Fibroblast of peridontal ligament (primary cell): ENCODE measurements around the gene RRM2.

Experiments
- DNase-seq: peaks from one replicate; pipeline ENCODE4 v3.0.0-alpha.2; 2010; ENCODE audit errors: extremely low read depth

RRM2 gene

GRCh38 chr2:10171006-10171800 is 48.7 kb downstream of the RRM2 start:
- no peak for DNase-seq

DNA sequence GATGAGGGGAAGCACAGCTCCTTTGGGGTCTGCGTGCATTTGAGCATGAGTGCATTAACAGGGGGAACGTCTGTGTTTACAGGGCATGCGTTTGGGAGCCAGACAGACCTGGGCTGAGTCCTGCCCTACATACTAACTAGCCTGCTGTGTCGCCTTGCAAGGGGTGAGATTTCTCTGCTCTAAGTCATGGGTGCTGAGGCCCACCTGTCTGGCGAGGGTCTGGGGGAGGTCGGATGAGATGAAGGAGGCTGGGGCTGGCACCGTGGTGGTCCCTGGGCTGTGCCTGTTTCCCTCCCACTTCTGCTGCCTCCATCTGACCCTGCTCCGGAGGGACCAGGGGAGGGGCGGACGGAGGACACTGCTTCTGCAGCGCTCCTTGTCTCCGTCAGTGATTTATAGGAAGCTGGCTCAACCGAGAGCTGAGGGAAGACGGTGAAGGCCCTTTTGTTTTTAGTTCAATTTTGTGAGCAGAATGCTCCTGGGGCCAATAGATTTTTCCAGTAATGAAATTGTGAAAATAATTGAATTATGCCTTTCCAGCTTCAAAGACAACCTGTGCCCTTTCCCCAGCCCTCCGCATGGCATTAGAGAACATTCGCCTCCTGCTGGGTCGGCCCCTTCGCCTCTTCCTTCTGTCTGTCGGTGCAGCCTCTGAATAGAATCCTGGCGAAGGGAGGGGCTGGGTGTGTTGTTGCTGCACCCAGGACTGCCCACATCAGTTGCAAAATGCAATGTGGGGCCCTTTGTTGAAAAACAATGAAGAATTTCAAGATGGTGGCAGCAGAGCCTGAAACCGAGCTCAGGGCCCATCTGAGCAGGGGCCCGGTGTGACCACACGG is 49.7 kb downstream of the RRM2 start:
- no peak for DNase-seq

DNA sequence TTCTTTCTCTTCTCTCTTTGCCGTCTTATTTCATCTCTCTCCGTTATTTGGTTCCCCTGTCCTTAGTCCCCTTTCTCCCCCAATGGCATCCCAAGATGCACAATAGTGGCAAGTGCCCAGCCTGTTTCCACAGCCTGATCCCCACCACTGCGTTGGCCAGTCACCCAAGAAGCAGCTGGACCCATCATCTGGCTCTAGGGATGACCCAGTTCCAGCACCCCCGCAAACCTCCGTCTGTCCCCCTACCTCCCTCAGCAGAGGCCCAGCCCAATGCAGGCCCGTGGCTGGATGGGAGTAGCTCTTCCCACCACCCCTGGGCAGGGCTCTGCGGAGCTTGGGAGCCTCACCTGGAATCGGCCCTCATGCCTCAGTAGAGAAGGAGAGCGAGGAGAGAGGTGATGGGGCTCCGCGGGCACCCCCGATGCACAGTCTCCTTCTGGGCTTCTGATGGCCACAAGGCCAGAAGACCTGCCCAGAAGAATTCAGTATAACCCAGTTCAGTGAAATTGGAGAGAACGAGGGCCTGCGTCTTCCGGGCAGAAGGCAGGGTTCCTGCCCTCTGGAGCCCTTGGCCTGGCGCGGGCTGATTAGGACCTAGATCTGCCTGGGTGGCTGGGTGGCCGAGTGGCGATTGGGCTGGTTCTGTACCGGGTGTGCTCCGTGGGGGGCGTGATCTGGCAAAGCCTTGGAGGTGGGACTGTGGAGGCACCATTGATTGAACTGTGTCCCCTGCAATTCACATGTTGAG is 50.9 kb downstream of the RRM2 start:
- no peak for DNase-seq

- no peak for DNase-seq
Measured at GRCh38 chr2:10174173-10174572, 51.6 kb downstream of the RRM2 start.

DNA sequence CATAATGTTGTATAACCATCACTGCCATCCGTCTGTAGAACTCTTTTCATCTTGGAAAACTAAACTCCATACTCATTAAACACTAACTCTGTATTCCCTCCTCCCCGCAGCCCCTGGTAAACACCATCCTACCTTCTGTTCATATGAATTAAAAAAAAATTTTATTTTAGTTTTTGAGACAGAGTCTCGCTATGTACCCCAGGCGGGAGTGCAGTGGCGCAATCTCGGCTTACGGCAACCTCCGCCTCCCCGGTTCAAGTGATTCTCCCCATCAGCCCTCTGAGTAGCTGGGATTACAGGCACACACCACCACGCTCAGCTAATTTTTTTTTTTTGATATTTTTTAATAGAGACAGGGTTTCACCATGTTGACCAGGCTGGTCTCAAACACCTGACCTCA is 52.9 kb downstream of the RRM2 start:
- no peak for DNase-seq

GRCh38 chr2:10178751-10179150 is 56.2 kb downstream of the RRM2 start:
- DNase-seq: no peak

GRCh38 chr2:10179422-10179821 is 56.9 kb downstream of the RRM2 start:
- peak; percentile 31 for DNase-seq

GRCh38 chr2:10180229-10180628 is 57.7 kb downstream of the RRM2 start:
- DNase-seq: no peak
